ENCODE measurements around the gene ECI1.

Gene ECI1

GRCh38 chr16:2233046-2233775 lies 18.2 kb downstream of the ECI1 start:
- DNase-seq: no peak

DNA sequence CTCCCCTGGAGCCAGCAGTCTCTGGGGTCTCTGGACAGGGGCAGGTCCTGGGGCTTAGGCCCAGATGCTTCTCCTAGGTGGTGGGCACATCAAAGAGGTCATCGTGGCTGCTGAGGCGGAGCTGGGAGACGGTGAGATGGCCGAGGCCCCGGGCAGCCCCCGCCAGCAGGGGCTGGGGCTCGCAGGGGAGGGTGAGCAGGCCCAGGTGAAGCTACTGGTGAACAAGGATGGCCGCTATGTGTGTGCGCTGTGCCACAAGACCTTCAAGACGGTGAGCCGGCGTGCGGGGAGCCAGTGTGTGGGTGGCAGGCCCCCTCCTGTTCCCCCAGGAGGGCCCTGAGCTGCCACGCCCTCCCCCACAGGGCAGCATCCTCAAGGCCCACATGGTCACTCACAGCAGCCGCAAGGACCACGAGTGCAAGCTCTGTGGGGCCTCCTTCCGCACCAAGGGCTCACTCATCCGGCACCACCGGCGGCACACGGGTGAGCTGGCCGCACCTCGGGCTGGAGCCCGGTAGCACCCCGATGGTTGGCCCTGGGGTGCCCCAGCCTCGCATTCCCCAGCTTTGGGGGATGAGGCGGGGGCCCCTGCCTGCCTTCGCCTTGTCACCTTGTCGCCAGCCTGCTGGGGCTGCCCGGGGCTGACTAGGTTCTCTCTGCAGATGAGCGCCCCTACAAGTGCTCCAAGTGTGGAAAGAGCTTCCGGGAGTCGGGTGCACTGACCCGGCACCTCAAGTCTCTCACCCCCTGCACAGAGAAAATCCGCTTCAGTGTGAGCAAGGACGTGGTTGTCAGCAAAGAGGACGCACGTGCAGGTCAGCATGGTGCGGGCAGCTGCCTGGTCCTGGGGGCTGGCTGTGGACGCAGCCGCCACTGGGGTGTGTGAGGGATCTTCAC lies 19.0 kb downstream of the ECI1 start:
- DNase-seq: no peak

- peak; percentile 94 for DNase-seq
These were observed 20.1 kb downstream of the ECI1 start for GRCh38 chr16:2231016-2231931.

DNA sequence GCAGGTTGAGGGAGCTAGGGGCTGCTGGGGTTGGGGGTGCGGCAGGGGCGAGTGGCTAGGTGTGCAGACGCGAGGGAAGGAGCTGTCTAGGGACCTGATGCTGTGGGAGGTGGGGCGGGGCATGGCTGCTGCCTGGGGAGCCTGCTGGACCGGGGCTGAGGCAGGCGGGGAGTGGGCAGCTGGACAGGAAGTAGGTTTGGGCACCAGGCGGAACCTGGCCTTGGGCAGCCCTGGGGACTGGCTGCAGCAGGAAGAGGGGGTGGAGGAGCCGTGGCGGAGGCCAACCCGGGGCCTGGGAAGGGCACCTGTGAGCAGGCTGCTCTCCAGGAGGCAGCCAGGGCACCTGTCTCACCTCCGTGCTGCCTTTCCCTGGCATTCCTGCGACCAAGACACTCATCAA lies 21.0 kb downstream of the ECI1 start:
- peak; percentile 79 for DNase-seq

GRCh38 chr16:2229632-2230250 lies 21.6 kb downstream of the ECI1 start:
- no peak for DNase-seq

- DNase-seq: no peak
These were observed 22.3 kb downstream of the ECI1 start for GRCh38 chr16:2229091-2229490.

- DNase-seq: no peak
These were observed 23.1 kb downstream of the ECI1 start for GRCh38 chr16:2228161-2228824.

DNA sequence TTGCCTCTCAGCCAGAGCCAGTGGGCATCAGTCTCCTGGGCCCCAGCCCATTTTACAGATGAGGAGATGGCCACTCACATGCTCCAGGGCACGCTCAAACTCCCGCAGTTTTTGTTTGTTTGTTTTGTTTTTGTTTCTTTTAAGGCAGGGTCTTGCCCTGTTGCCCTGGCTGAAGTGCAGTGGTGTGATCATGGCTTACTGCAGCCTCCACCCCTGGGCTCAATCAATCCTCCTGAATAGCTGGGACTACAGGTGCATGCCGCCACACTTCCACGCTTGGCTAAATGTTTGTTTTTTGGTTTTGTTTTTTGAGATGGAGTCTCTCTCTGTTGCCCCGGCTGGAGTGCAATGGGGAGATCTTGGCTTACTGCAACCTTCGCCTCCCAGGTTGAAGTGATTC lies 24.5 kb downstream of the ECI1 start:
- no peak for DNase-seq

DNA sequence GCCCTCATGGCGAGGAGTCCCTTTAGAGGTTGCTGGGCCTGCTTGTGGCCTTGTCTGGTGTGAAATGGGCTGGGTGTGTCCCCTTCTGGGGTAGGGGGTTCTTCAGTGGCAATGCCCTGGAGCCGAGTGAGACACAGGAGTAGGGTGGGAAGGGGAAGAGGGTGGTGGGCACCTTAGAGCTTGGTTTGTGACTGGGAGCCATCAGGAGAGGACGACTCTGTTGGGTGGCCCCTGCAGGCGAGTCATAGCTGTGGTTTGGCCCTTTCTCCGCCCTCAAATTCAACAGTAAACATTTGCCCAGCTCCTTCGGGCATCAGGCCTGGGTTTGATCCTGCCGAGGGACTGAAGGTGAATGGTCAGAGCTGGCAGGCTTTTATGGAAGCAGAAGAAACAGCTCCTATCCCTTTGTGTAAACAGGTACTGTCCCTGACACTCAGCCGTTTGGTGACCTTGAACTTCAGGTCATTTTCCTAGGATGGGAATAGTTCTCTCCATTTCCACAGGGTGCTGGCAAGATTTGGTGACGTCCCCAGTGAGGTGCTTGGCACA lies 25.1 kb downstream of the ECI1 start:
- peak; percentile 72 for DNase-seq

DNA sequence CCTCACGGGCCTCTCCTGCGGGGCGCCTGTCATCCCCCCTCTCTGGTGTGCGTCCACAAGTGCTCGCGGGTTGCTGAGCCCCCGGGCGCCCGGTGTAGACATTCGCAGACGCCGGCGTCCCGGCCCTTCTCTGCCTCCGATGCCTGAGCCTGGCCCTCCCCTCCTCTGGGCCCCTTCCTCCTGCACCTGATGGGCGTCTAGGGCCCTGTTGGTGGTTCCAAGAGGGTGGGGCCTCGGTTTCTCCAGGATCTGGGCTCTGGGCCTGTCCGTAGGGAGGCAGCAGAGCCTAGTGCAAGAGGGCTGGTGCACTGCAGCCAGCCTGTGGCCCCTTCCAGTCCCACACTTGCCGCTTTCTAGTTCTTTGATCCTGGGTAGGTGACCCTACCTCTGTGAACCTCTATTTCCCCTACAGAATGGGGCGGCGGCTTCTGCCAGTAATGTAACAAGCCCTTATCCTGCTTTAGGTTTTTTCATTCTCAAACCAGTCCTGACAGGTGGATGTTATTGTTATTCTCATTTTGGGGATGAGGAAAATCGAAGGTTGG lies 27.4 kb downstream of the ECI1 start:
- peak; percentile 72 for DNase-seq

DNA sequence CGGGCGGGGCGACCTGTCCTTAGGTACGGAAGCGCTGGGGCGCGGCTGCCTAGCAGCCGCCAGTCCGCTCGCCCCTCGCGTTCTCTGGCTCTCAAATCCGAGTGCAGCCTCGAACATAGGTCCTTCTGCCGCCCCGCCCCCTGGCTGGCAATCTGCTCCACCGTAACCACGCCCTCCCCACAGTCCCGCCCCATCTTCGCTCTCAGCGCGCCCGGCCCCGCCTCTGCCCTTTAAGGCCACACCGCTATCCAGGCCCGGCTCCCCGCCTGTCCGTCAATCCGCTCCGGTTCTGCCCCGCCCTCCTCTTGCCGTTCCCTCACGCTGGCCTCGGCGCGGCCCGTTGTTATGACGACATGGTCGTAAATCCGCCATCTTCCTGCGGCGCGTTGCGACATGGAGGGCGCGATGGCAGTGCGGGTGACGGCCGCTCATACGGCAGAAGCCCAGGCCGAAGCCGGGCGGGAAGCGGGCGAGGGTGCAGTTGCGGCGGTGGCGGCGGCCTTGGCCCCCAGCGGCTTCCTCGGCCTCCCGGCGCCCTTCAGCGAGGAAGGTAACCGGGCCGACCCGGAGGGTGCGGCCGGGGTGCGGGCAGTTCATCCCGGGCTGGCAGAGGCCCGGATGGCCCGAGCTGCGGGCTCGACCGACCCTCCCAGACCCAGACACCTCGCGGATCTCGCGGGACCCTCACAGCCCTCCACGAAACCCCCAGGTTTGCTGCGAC lies 28.0 kb downstream of the ECI1 start, which contains the start of gene E4F1:
Gene E4F1 (plus strand): TSS at position 371 of the 721 bp plus-strand sequence. CDS start 23 bp downstream, at position 394.
- DNase-seq: peak; percentile 99

- no peak for DNase-seq
These were observed 35.1 kb downstream of the ECI1 start for GRCh38 chr16:2216330-2216729.

GRCh38 chr16:2214719-2214968 lies 36.7 kb downstream of the ECI1 start, which contains the start of gene PGP:
PGP (minus strand) TSS chr16:2214840; CDS start chr16:2214777, 63 bp downstream.
- DNase-seq: no peak

- peak; percentile 63 for DNase-seq
These were observed 37.3 kb downstream of the ECI1 start for GRCh38 chr16:2213817-2214718.

- no peak for DNase-seq
These were observed 38.7 kb downstream of the ECI1 start for GRCh38 chr16:2212362-2213324.

GRCh38 chr16:2211923-2212347 lies 39.5 kb downstream of the ECI1 start:
- DNase-seq: no peak

DNA sequence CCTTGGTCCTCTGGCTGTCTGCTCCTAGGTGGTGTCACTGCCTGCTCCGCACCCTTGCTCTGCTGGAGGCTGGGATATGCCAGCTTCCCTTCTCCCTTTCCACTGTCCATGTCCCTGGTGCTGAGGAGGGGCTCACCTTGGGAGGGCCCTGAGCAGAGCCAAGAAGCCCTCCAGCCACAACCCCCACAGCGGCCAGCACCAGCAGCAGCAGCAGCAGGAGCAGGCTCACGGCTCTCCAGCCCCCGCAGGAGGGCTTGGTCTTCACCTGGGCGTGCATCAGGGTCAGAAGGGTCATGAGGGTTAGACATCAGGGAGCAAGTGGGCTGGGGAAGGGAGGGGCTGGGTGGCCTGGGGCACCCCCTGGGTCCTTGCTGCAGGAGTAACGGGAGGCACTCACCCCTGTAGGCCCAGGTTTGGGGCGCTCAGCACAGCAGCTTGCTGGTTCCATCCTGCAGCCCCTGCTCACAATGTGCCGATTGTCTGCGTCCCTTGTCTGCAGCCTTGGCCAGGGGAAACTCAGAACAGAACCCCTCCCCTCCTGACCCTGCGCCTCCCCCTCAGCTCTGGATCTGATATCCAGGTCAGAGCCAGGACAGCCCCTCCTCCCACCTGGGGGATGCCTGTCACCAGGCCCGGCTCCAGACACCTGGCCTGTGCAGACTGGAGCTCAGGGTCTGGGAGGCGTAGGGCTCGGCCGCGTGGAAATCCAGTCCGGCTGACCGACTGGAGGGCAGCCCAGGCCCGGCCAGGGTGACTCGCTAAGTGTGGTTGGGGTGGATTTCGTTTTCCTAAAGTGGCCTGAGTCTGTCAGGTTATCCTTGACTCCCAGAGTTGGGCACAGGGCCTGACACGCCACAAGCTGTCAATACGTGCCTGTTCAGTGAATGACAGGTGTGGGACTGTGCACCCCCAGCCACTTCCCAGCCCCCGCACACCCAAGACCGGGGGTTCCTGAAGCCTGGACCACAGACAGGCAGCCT lies 40.7 kb downstream of the ECI1 start, which contains the start of gene BRICD5:
Gene BRICD5 (minus strand): TSS at position 478 of the 980 bp plus-strand sequence. CDS start 30 bp downstream, at position 448.
- DNase-seq: no peak

Measured in DMS53 (cell line).